ENCODE results near the gene MYO1E.

MYO1E gene

DNA sequence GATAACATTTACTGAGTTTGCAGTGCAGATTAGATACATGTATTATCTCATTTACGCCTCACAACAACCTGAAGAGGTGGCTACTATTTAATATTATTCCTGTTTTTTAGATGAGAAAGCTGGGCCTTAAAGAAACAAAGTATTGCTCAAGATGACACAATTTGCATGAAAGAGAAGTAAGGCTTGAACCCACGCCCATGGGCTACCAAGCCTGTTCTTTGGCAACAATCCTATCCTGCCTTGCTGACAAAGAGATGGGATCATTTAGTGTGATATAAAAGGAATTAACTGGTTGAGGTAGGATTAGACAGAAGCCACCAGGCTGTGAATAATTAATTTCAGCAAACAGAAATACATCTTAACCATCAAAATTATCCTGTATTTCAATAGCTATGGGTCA, 175.2 kb downstream of the MYO1E start:
- in situ Hi-C loops (cut with MboI; ENCODE audit: low pct_unique_long_range_greater_than_20kb, low sequenced_read_pairs, unreplicated experiment), result no loop called here
- no peak for DNase-seq (ENCODE audit: low spot score)

DNA sequence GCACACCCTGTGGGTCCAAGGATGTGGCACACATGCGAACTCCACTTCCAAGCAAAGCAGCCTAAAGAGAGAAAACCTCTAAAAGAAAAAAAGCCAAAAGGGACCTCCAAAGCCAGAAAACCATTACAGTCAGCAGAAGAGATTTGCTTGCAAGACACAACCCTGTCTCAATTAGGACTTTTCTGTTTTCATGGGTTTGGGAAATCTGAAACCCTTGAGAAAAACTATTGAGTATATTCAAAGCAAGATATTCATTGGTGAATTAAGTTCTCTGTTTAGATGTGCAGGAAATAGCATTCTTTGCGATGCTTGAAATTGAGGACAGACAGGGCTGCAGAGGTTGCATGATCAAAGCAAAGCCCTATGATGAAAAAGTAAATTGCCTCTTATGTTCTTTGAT, 176.3 kb downstream of the MYO1E start:
- DNase-seq (ENCODE audit: low spot score), result no peak
- in situ Hi-C loops (cut with MboI; ENCODE audit: low pct_unique_long_range_greater_than_20kb, low sequenced_read_pairs, unreplicated experiment), result no loop called here
- TF ChIP-seq, protein P1, sequence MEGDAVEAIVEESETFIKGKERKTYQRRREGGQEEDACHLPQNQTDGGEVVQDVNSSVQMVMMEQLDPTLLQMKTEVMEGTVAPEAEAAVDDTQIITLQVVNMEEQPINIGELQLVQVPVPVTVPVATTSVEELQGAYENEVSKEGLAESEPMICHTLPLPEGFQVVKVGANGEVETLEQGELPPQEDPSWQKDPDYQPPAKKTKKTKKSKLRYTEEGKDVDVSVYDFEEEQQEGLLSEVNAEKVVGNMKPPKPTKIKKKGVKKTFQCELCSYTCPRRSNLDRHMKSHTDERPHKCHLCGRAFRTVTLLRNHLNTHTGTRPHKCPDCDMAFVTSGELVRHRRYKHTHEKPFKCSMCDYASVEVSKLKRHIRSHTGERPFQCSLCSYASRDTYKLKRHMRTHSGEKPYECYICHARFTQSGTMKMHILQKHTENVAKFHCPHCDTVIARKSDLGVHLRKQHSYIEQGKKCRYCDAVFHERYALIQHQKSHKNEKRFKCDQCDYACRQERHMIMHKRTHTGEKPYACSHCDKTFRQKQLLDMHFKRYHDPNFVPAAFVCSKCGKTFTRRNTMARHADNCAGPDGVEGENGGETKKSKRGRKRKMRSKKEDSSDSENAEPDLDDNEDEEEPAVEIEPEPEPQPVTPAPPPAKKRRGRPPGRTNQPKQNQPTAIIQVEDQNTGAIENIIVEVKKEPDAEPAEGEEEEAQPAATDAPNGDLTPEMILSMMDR (IDR thresholded peaks at IDR 0.05; ENCODE audit: extremely low read depth, insufficient read depth, missing control alignments), result no peak

More for the DNA sequence above, 175.2 kb downstream of the MYO1E start:
- TF ChIP-seq, protein P1 (IDR thresholded peaks at IDR 0.05; ENCODE audit: extremely low read depth, insufficient read depth, missing control alignments), result no peak

DNA sequence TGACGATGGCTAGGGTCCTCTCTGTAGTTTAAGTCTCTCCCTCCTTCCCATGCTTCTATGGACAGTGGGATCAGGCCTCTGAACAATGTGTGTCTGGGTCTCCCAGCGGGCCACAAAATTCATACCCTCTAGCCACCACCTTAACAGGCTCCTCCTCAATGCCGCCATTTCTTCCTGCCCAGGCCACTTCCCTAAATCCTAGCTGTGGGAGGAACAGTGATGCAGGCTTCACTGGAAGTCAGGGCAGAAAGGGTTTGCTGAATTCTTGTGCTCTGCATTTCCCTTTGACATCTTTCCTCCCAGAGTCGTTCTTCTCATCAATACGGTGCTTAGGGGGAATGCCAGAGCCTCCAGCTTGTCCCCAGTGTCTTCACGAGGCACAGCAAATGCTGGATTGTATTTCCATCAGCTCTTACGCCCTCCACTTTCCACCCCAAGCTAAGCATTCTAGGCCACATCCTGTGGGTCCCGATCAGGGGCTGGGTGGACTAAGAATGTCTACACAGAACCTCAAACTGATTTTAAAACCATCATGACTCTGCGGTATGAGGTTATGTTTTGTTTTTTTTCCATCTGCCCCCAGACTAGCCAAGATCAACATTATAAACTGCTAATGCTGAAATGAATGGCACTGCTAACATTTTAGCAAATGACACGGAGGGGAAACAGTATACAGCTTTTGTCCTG, 177.9 kb downstream of the MYO1E start:
- TF ChIP-seq, protein P1 (IDR thresholded peaks at IDR 0.05; ENCODE audit: extremely low read depth, insufficient read depth, missing control alignments), result no peak
- DNase-seq (ENCODE audit: low spot score), result no peak
- in situ Hi-C loops (cut with MboI; ENCODE audit: low pct_unique_long_range_greater_than_20kb, low sequenced_read_pairs, unreplicated experiment), result no loop called here

DNA sequence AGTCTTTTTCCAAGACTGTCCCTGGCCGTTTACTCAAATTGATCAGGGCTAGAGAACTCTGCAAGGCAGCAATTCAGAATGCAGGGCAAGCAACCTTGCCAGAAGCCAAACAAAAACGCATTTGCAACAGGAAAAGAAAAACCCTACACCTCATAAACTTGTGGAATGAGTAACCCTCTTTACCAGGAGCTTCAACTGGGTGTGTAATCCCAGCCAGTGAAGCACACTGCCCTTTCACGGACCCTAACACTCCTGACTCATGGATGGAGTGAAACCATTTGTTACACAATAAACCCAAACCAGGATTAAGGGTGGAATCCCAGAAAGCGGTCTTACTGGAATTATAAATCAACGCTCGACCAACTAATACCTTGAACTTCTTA, 180.8 kb downstream of the MYO1E start:
- TF ChIP-seq, protein P1 (IDR thresholded peaks at IDR 0.05; ENCODE audit: extremely low read depth, insufficient read depth, missing control alignments), result no peak
- no peak for DNase-seq (ENCODE audit: low spot score)
- in situ Hi-C loops (cut with MboI; ENCODE audit: low pct_unique_long_range_greater_than_20kb, low sequenced_read_pairs, unreplicated experiment), result no loop called here

DNA sequence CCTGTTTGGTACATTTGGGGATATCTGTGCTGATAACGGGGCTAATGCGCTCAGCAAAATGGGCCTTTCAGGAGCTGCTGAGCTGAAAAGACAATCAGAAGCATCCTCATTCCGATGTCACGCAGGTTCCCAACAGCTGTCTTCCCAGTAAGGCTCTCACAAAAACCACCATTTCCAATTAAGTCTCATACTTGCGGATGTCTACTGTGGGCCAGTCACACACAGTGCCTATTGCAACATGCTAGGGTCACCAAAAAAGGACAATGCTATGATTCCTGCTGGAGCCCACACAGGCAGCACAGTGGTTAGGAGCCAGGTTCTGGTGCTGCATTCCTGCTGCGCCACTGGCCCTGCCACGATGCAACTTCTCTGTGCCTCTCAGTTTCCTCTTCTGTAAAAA, 182.4 kb downstream of the MYO1E start:
- in situ Hi-C loops (cut with MboI; ENCODE audit: low pct_unique_long_range_greater_than_20kb, low sequenced_read_pairs, unreplicated experiment), result no loop called here
- TF ChIP-seq, protein P1 (IDR thresholded peaks at IDR 0.05; ENCODE audit: extremely low read depth, insufficient read depth, missing control alignments), result no peak
- DNase-seq (ENCODE audit: low spot score), result no peak

DNA sequence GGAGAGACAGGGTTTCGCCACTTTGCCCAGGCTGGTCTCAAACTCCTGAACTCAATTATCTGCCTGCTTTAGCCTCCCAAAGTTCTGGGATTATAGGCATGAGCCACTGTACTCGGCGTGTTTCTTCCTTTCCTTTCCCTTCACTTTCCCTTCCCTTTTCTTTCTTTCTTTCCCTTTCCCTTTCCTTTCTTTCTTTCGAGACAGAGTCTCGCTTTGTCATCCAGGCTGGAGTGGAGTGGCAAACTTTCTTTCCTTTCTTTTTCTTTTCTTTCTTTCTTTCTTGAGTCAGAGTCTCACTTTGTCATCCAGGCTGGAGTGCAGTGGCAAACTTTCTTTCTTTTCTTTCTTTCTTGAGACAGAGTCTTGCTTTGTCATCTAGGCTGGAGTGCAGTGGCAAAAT, 183.4 kb downstream of the MYO1E start:
- DNase-seq (ENCODE audit: low spot score), result no peak
- TF ChIP-seq, protein P1 (IDR thresholded peaks at IDR 0.05; ENCODE audit: extremely low read depth, insufficient read depth, missing control alignments), result no peak

More for the DNA sequence above, 183.4 kb downstream of the MYO1E start:
- in situ Hi-C loops (cut with MboI; ENCODE audit: low pct_unique_long_range_greater_than_20kb, low sequenced_read_pairs, unreplicated experiment), result no loop called here

Data from GM13977 (cell line).